ENCODE data around the gene PHLDB2. TPM values are rescaled to one million over a fixed set of nuclear protein-coding genes. Genes with fewer than 3 reads are reported as not detected.

PHLDB2 gene
- total and polyA plus RNA-seq, 10 of the 15 experiments (the other 5 are each of a cell fraction or from before 2014, with no cell fraction given) = 0.03 to 0.67 (median 0.40) TPM

DNA sequence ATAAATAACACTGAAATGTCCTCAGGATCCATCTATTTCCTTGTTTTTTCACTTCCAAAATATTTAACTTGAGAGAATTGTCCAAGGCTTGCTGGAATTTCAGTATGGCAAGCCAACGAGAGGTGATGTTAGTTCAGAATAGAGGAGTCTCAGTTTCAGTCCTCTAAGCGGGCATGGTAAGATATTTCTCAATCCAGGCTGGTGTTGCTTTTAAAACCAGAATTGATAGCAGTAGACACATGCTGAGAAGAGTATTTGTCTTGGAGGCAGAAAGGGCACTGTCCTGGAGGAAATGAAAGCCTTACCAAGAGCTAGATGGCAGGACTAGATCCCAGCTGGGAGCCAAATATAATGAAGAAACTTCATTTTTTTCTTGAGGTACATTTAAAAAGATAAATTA is 23.1 kb downstream of the PHLDB2 start:
- Histone ChIP-seq H3K9me3 (replicated peaks; ENCODE audit: control insufficient read depth, insufficient read depth, low read length) (no peaks in the 10 kb centered on the region; the same call in 2 of the 3 replicates), H3K36me3 (ENCODE audit: control insufficient read depth in 2 of 2, insufficient read depth in 2 of 2, low read length in 1 of 2) (no peaks in the 10 kb centered on the region), H3K4me2 (ENCODE audit: control insufficient read depth, insufficient read depth) (no peak overlapping the region), H2AFZ (ENCODE audit: control insufficient read depth, low read depth, low read length) (no peak overlapping the region), H3K79me2 (ENCODE audit: control insufficient read depth, insufficient read depth, low read length) (no peaks in the 10 kb centered on the region), H4K20me1 (ENCODE audit: control insufficient read depth, insufficient read depth) (no peaks in the 10 kb centered on the region), H3K27me3 (replicated peaks in 1 of 2; ENCODE audit: control insufficient read depth in 2 of 2, insufficient read depth in 2 of 2, low read length in 1 of 2) (peaks cover 0 to 3% of the 10 kb centered on the region in 2 experiments; a peak in 1 of 4 replicates), H3K4me3 (no peak overlapping the region), H3K27ac (ENCODE audit: control insufficient read depth, insufficient read depth) (no peak overlapping the region), H3K4me1 (ENCODE audit: control insufficient read depth, insufficient read depth, low read length) (peaks cover 4% of the 10 kb centered on the region; the same call in 1 of the 2 replicates), H3K9ac (ENCODE audit: control insufficient read depth, insufficient read depth, low read length) (no peak overlapping the region)
- WGBS (ENCODE audit: insufficient coverage, insufficient replicate concordance, low lambda C conversion rate, missing lambda C conversion rate) = 51% methylated on average over 2 of the region's 2 CpGs
- POLR2A ChIA-PET = interaction anchor here (1.1 to 1.6 kb wide), 4 partner anchors 13 to 17 kb away, joined by 3 to 5 read pairs (median 4); no protein-coding TSS in a partner anchor
- BruUV-seq (replicated peaks) = no TSS peak
- ATAC-seq = no peak
- in situ Hi-C loops (cut with MboI) (no loop called here), intact Hi-C loops (cut with micrococcal nuclease; ENCODE audit: unreplicated experiment) (no loop called here)
- no peak for DNase-seq (ENCODE audit: low read depth, low spot score)
- CTCF ChIA-PET = interaction anchor here (0.8 to 2.1 kb wide), 12 partner anchors 9 to 164 kb away, joined by 3 to 11 read pairs (median 4); no protein-coding TSS in a partner anchor
- FAIRE-seq = no peak
- RAD21 ChIA-PET (ENCODE audit: unreplicated experiment) = interaction anchor here (1.0 to 1.5 kb wide), 6 partner anchors 9 to 166 kb away, joined by 3 to 8 read pairs (median 4); no protein-coding TSS in a partner anchor
- SMC1A ChIA-PET (ENCODE audit: uncharacterized antibody, unreplicated experiment) = interaction anchor here (0.7 to 4.5 kb wide), 14 partner anchors 9 to 166 kb away, joined by 3 to 19 read pairs (median 4); partner anchors contain the start of gene PHLDB2
- TF ChIP-seq MYC (IDR thresholded peaks at IDR 0.05; ENCODE audit: insufficient read depth, insufficient read length, insufficient replicate concordance, low read length, severe bottlenecking) = no peak
- TF ChIP-seq POU2F2 (IDR thresholded peaks at IDR 0.05; ENCODE audit: borderline replicate concordance, low read depth, low read length) = no peak
- no peak for TF ChIP-seq SIX5 (IDR thresholded peaks at IDR 0.05; ENCODE audit: low read depth, low read length, severe bottlenecking)
- no peak for TF ChIP-seq CHD2 (IDR thresholded peaks at IDR 0.05; ENCODE audit: borderline replicate concordance, low read depth, low read length)
- no peak for TF ChIP-seq TARDBP (IDR thresholded peaks at IDR 0.05; ENCODE audit: borderline replicate concordance)
- TF ChIP-seq ZZZ3 (IDR thresholded peaks at IDR 0.05; ENCODE audit: control insufficient read depth, insufficient read length, low read depth) = no peak
- TF ChIP-seq, protein P1, sequence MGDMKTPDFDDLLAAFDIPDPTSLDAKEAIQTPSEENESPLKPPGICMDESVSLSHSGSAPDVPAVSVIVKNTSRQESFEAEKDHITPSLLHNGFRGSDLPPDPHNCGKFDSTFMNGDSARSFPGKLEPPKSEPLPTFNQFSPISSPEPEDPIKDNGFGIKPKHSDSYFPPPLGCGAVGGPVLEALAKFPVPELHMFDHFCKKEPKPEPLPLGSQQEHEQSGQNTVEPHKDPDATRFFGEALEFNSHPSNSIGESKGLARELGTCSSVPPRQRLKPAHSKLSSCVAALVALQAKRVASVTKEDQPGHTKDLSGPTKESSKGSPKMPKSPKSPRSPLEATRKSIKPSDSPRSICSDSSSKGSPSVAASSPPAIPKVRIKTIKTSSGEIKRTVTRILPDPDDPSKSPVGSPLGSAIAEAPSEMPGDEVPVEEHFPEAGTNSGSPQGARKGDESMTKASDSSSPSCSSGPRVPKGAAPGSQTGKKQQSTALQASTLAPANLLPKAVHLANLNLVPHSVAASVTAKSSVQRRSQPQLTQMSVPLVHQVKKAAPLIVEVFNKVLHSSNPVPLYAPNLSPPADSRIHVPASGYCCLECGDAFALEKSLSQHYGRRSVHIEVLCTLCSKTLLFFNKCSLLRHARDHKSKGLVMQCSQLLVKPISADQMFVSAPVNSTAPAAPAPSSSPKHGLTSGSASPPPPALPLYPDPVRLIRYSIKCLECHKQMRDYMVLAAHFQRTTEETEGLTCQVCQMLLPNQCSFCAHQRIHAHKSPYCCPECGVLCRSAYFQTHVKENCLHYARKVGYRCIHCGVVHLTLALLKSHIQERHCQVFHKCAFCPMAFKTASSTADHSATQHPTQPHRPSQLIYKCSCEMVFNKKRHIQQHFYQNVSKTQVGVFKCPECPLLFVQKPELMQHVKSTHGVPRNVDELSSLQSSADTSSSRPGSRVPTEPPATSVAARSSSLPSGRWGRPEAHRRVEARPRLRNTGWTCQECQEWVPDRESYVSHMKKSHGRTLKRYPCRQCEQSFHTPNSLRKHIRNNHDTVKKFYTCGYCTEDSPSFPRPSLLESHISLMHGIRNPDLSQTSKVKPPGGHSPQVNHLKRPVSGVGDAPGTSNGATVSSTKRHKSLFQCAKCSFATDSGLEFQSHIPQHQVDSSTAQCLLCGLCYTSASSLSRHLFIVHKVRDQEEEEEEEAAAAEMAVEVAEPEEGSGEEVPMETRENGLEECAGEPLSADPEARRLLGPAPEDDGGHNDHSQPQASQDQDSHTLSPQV (IDR thresholded peaks at IDR 0.05) = no peak
- TF ChIP-seq, protein P2, sequence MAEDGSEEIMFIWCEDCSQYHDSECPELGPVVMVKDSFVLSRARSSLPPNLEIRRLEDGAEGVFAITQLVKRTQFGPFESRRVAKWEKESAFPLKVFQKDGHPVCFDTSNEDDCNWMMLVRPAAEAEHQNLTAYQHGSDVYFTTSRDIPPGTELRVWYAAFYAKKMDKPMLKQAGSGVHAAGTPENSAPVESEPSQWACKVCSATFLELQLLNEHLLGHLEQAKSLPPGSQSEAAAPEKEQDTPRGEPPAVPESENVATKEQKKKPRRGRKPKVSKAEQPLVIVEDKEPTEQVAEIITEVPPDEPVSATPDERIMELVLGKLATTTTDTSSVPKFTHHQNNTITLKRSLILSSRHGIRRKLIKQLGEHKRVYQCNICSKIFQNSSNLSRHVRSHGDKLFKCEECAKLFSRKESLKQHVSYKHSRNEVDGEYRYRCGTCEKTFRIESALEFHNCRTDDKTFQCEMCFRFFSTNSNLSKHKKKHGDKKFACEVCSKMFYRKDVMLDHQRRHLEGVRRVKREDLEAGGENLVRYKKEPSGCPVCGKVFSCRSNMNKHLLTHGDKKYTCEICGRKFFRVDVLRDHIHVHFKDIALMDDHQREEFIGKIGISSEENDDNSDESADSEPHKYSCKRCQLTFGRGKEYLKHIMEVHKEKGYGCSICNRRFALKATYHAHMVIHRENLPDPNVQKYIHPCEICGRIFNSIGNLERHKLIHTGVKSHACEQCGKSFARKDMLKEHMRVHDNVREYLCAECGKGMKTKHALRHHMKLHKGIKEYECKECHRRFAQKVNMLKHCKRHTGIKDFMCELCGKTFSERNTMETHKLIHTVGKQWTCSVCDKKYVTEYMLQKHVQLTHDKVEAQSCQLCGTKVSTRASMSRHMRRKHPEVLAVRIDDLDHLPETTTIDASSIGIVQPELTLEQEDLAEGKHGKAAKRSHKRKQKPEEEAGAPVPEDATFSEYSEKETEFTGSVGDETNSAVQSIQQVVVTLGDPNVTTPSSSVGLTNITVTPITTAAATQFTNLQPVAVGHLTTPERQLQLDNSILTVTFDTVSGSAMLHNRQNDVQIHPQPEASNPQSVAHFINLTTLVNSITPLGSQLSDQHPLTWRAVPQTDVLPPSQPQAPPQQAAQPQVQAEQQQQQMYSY (CRISPR knock-in tag; IDR thresholded peaks at IDR 0.05) = no peak
- TF ChIP-seq NFYA (IDR thresholded peaks at IDR 0.05; ENCODE audit: borderline replicate concordance, low read depth, low read length) = no peak
- TF ChIP-seq SMC3 (IDR thresholded peaks at IDR 0.05; ENCODE audit: borderline replicate concordance, low read length) = no peak
- no peak for TF ChIP-seq HDGF (IDR thresholded peaks at IDR 0.05)
- no peak for TF ChIP-seq ZNF622 (IDR thresholded peaks at IDR 0.05)
- no peak for TF ChIP-seq BMI1 (IDR thresholded peaks at IDR 0.05; ENCODE audit: borderline replicate concordance)
- no peak for TF ChIP-seq POLR2AphosphoS2 (IDR thresholded peaks at IDR 0.05; ENCODE audit: low read depth, low read length)
- no peak for TF ChIP-seq CBFB (IDR thresholded peaks at IDR 0.05; ENCODE audit: low read depth)
- TF ChIP-seq JUNB (IDR thresholded peaks at IDR 0.05) = no peak
- no peak for TF ChIP-seq NFXL1 (IDR thresholded peaks at IDR 0.05; ENCODE audit: borderline replicate concordance)
- no peak for TF ChIP-seq SUPT20H (IDR thresholded peaks at IDR 0.05; ENCODE audit: borderline replicate concordance, control insufficient read depth, low read depth, low read length)
